Measurements from ENCODE around the gene TPH1. TPM values are rescaled to one million over a fixed set of nuclear protein-coding genes. Genes with fewer than 3 reads are reported as not detected.

Gene TPH1
- under 1 TPM; 0.03 to 0.18 TPM for total RNA-seq
- long read RNA-seq = 0 reads

DNA sequence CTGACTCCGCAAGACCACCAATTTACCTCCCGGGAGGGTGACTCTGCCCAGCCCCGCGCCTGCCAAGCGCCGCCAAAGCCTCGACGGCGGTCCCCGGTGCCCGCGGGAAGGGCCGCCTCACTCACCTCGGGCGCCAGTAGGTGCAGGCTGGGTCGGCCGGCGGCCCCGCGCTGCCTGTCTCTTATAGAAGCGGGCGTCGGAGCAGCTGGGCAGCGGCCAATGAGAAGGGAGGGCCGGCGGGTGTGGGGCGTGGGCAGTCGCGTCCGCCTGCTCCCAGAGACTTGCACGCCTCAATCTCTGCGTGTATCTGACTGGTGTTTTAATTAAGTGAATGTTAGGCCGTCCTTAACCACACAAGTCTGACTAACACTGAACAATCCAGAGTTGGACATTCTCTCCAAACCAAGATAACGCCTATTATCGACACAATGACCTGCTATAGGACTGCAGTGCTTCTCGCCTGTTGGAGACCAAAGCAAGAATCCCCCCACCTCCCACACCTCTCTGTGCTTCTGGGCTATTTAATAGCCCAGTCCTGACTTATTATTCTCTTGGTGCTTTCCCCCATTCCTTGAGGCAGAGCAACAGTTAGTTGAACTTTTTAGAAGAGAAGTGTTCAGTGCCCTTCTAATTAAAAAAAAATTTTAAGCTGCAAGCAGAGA, at the start of gene TPH1:
TSS of gene TPH1 (minus strand) at position 154 of the 662 bp plus-strand sequence. CDS start 5,507 bp downstream, outside the sequence.
- ATAC-seq = peak; percentile 50 to 98
- intact Hi-C loops (cut with DNase I) = no loop called here
- peak; percentile 69 for DNase-seq

DNA sequence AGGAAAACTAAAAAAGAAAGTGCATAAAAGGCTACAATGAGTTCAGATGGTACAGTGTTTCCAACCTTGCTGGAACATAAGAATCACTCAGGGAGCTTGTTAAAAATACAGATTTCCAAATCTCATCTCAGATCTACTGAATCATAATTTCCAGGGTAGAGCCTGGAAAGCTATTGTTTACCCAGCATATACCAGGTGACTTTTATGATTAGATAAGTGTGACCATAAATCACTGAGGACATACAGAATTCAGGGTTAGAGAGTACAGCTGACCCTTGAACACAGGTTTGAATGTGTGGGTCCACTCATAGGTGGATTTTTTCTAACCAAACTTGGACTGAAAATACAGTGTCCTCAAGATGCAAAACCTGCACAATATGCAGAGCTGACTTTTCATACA, 47.9 kb upstream of the TPH1 start:
- ATAC-seq = no peak
- no peak for DNase-seq
- intact Hi-C loops (cut with DNase I) = no loop called here

DNA sequence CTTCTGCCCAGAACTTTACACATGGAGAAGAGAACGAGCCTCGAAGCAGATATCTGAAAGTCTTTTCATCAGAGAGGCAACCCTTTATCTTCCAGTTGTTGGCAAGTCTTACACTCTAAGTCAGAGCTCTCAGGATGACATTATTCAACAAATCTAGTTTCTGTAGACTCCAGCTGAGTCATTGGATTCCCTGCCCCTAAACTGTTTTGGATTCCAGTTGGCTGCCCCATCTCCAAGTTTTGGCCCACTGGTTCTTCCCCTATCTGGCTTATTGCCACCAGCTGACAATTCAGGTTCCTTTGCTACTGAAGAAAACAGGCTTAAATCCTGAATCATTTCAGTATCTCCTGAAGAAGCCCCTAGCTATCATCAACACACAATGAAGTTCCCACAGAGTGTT, 45.7 kb upstream of the TPH1 start:
- no peak for DNase-seq
- ATAC-seq = no peak
- intact Hi-C loops (cut with DNase I) = no loop called here

DNA sequence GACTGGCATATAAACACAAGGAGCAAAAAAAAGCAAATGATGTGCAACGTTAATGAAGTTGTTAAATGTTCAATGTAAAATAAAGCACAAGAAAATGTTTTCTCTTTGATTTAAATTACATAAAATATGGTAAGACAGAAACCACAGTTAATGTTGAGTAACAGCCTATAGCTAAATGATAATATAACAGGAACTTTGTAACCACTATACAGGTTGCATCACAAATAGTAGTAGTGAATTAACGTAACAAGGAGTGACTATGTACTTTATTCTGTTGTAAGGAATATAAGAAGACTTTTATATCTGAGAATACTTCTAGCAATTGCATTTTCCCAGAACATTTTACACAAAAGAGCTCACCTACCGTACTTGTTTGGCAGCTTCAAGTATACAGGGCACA, 42.9 kb upstream of the TPH1 start:
- intact Hi-C loops (cut with DNase I) = no loop called here
- ATAC-seq (no peak), DNase-seq (no peak)

DNA sequence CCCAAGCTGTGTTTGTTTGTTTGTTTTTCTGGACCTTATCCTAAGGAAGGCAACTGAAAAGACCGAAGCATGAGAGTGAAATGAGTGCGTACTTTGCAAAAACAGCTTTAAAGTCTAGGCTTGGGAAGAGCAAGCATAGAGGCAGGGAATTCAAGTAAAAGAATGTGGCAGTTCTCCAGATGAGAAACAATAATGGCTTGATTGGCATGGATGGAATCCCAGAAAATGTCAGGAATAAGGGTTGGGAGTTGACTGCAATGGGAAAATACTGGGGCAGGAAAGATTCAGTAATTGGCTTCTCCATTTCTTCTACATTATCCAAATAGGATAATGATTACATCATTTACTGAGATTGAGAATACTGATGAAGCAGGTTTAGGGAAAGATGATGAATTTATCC, 42.3 kb upstream of the TPH1 start:
- ATAC-seq (no peak), DNase-seq (no peak)
- intact Hi-C loops (cut with DNase I) = no loop called here

DNA sequence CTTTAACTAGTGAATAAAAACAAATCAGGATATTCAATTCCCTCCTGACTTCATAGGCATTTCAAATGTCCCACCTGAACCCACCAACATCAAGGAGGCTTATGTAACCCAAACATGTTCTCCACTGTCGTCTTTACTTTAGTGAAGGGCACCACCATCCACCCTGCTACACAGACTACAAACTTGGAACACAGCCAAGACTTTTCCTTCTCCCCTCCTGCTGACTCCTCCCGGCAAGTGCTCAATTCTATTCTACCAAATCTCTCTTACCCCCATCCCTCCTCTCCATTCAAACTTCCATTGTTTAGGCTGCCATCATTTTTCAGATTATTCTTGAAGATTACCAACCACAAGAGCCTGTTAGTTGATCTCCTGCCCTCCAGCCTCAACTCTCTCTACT, 35.5 kb upstream of the TPH1 start:
- ATAC-seq (no peak), DNase-seq (no peak)
- intact Hi-C loops (cut with DNase I) = no loop called here

DNA sequence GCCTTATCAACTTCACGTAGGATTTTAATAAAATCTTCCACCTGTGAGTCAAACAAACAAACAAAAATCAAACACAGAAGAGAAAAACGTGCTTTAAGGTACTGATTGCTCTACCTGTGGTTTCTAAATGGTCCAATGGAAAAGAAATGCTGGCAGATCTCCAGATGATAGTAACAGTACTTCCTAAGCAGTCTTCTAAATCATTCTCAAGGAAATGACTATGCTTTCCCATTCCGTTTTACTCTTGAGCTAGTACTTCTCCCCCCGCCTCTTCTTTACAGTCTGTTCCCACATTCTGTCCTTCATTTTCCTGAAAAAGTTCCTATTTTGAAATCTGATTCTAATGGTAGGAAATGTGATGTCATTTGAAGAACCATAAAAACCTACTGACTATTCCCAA, 34.4 kb upstream of the TPH1 start:
- intact Hi-C loops (cut with DNase I) = no loop called here
- DNase-seq = no peak
- no peak for ATAC-seq

DNA sequence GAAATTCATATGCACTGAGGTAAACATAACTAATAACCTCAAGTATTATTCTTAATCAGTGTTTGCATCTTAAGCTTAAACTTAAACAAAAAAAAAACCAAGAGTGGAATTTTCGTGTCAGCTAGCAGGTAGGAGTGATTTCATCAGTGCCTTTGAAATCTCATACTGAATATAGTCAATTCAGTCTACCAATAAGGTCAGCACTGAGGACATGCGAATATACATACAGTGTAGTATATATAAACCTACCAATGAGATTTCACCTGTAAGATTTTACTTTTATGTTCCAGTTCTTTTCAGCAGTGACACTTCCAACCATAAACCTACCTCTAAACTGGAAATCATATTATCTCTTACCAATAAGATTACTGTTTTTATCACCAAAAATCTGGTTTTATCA, 32.8 kb upstream of the TPH1 start:
- intact Hi-C loops (cut with DNase I) = no loop called here
- DNase-seq (no peak), ATAC-seq (no peak)

DNA sequence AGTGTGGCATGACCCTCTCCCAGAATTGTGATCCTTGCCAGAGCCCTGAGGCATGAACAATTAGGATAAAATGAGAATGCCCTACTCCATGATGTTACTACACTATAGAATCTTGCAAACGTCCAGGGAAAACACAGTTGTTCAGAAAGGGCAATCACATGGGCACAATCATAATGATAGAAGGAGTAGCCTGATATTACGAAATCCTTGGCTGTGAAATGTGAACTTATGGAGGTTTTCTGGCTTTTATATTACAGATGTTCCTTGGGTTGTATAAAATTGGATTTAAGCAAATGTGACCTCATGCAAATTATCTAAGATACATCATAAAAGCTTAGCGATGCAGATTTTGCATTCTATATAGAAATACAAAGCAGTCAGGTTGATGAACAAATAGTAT, 29.4 kb upstream of the TPH1 start:
- intact Hi-C loops (cut with DNase I) = no loop called here
- DNase-seq (no peak), ATAC-seq (no peak)

DNA sequence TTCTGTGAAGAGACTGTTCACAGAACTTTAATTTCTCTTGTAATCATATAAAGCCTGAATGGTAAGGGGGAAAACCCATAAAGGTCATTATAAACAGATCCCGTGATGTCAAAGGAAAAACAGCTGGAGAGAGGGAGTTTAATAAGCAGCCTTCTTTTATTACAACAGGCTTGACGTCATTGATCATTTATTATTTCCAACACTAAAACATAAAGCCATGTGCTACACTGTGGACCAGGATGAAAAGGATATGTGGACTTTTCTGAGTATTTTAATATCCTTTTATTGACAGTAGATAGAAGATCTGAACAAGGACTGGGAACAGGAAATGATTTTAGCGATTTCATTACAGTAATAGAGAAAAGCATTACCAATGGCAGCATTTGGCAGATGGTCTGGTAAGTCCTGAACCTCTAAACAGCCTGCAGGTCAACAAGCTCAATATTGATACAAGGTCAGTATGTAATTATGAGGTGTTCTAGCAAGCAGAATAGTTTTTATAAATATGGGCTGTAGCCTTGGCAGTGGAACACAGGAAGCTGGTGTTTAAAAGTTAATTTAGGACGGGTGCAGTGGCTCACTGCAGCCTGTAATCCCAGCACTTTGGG, 25.1 kb upstream of the TPH1 start:
- intact Hi-C loops (cut with DNase I) = no loop called here
- no peak for ATAC-seq
- DNase-seq = no peak

DNA sequence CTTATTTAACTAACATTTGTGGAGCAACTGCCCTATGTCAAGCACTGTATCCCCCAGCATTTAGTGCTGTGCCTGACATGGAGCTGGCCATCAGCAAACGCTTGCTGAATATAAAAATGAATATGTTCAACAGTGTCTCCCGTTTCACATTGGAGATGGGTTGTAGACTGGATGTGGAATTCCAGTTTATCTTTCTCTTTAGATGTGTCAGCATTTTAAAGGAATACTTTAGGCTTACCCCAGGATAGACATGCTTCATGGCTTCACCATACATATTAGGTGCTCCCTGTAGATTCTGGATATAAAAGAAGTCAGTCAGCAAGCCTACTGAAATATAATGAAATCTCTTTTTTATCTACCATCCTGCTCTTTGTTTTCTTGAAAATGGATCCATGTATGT, 21.3 kb upstream of the TPH1 start:
- DNase-seq = no peak
- intact Hi-C loops (cut with DNase I) = no loop called here

DNA sequence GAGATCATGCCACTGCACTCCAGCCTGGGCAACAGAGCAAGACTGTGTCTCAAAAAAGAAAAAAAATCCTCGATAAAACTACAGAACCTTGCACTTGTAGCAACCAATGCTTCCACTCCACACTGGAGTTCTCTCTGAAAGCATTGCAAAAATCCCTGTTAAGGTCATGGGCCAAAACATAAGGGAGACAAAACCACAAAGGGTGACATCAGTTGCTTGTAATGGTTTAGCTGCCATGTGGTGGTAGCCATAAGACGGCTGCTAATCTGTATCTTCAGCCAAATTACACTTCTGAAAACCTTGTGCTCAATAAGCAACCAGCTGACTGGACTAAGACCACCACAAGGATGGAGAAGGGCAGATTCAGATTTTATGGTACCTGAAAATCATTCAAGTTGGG, 20.6 kb upstream of the TPH1 start:
- ATAC-seq (no peak), DNase-seq (no peak)
- intact Hi-C loops (cut with DNase I) = no loop called here

More for the DNA sequence above, 21.3 kb upstream of the TPH1 start:
- ATAC-seq = no peak

DNA sequence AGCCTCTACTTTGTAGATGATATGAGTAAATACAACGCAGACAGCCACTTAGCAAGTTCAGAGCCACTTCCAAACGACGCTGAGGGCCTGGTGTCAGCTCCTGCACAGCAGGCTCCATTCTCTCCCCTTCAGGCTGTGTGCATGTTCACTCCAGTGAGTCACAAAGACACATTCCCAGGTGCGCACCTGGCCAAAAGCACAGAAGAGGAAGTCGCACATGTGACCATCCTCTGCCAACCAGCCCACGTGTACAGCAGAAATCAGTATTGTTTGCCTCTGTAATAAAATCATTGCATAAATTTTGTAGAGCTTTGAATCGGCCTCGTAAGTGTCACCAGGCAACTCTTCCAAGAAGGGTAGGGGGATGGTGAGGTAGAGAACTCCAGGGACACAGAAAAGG, 19.5 kb upstream of the TPH1 start:
- intact Hi-C loops (cut with DNase I) = no loop called here
- DNase-seq (no peak), ATAC-seq (no peak)

DNA sequence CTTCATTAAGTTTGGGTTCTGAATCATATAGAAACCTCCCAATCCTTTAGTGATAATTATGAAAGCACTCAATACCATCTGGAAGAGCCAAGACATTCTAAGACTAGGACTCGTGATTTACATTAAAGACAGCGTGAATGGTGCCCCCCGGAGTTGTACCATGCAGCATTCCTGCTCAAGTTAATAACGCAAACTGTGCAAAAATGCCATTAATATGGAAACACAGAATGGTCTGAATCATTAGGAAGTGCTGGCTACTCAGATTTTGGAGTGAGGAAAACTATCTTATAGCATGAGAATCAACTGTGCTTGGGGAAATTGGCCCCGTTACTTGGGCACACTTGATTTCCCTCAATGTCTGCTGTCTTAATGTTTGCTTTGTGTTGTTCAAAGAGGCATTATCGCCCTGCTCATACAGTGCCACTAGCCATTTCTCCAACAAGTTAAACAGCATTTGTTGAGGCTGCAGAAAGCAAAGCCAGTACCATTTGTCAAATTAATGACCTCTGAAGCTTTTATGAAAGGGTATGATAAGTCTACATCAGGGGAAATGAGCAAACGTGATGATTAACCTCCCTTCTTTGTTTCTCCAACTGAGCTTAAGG, 18.5 kb upstream of the TPH1 start:
- DNase-seq (no peak), ATAC-seq (no peak)
- intact Hi-C loops (cut with DNase I) = no loop called here

DNA sequence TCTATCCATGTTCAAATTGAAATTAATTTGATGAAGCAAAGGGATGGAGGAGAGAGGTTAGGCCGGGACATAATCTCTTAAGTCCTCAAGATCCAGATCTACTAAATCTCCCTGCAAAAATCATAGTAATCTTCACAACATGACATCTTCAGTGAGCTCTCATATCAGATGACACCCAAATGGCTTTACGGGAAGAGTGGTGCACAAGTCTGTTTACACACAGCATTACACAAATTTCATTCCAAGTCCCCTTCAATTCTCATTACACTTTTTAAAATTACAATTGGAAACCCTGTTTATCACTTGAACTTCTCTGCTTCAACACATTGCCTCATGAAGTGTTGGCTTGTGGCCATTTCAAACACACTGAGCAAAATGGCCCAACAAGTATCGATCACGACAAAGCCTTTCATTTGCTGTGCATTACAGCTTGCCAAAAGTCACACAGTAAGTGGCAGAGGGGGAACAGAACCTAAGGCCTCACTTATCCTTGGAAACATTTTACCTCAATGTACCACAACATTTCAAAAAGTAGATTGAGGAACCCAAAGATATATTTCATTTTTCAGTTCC, 17.9 kb upstream of the TPH1 start:
- ATAC-seq = no peak
- intact Hi-C loops (cut with DNase I) = no loop called here
- no peak for DNase-seq

DNA sequence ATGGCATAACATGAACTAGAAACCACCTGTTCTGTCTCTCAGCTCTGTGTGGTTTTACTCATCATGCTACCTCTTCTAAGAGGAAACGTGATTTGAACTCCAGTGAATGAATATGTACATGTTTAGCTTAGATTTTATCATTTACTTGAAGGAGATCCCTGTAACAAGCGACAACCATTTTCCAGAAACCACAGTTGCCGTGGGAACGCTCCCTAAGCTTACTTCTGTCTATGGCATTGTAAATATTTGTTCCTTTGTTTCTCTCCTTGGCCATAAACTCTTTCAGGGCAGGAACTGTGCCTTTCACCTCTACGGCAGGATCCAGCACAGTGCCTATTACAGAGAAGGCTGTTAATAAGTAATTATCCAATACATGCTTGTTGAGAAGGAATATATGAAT, 17.1 kb upstream of the TPH1 start:
- intact Hi-C loops (cut with DNase I) = no loop called here
- ATAC-seq (no peak), DNase-seq (no peak)

DNA sequence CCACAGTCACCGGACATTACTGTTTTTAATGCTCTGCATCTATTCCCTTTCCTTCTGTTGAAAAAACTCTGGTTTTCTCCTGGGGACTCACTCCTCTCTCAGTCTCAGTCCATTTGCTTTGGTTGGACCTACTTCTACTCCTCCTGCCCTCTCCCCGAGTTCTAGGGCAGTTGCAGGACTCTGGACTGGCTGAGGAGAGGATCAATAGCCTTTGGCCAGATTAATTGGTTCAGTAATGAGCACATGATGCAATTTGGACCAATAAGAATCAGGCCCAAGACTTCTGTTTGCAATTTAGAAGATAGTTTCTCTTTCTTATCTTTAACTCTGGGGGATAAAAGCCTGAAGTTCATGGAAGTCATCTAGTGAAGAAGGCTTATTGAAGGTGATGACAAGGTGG, 15.3 kb upstream of the TPH1 start:
- intact Hi-C loops (cut with DNase I) = no loop called here
- DNase-seq = no peak
- ATAC-seq = no peak

DNA sequence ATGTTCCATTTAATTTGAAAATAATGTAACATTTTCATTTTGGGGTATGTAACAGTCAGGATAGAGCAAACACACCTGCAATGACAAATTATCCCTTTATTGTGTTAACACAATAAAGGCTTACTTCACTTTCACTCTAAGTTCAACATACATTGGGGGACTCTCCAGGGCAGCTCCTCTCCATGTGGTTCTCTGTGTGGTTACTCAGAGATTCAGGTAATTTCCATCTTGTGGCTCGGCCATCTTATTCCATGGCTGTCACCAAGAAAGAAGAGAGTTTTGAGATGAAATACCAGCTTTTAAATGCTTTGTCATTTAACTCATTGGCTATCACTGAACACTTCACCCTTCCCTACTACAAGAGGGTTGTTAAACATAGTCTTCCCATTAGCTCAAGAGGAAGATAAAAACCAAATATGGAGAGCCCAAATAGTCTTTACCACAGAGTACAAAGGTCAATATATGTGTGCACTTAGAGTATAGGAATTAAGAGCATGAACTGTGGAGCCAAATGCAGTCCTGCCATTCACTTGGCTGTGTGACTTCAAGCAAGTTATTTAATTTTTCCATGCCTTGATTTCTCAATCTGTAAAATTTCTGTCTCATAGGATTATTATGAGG, 10.6 kb upstream of the TPH1 start:
- ATAC-seq = no peak
- DNase-seq = no peak
- intact Hi-C loops (cut with DNase I) = no loop called here

DNA sequence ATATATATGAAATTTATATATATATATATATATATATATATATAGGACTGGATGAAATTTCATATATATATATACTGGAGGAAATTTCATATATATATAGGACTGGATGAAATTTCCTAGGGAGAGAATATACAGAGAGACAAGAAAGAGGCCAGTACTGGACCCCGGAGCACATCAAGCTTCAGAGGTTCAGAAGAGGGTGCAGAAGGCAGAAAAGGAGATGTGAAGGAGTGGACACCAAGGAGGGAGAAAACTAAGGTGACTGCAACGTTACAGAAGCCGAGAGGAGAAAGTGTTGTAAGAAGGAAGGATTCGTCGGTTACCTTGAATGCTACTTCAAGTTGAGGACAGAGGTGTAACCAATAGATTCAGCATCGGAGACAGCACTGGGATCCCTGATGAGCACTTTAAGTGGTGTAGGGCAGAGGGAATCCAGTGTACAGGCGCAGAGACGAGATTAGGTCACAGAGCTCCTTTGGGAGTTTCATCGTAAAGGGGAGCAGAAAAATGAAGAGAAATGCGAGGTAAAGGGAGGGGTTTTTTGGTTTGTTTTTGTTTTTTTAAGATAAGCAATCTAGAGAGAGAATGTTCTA, 8.5 kb upstream of the TPH1 start:
- DNase-seq (no peak), ATAC-seq (no peak)
- intact Hi-C loops (cut with DNase I) = no loop called here

DNA sequence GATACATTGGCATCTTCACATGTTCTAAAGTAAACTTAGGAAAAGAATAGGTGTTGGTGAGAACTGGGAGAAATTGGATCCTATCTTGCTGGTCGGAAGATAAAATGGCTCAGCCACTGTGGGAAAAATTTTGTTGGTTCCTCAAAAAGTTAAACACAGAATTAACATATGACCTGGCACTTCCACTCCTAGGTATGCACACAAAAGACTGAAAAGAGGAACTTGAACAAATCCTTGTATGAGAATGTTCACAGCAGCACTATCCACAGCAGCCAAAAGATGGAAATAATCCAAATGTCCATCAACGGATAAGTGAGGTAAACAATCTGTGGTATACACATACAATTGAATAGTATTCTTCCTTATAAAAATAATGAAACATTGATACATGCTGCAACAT, 4.8 kb upstream of the TPH1 start:
- intact Hi-C loops (cut with DNase I) = no loop called here
- ATAC-seq (no peak), DNase-seq (no peak)
